ENCODE results near the gene GNB1.

The GNB1 gene

DNA sequence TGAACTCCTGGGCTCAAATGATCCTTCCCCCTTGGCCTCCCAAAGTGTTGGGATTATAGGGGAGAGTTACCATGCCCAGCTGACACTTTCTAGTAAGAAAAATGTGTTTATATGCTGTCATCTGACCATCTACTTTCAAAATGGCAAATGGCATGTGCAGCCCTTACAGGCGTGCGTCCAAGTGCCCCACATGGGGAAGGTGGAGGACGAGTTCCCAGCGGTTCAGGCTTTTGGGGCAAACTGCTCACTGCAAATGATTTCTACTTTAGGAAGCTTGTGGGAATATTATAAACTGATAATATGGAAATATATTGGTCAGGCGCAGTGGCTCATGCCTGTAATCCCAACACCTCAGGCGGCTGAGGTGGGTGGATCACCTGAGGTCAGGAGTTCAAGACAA is 71.1 kb downstream of the GNB1 start:
- Histone ChIP-seq H3K36me3 (peaks cover 56% of the 10 kb centered on the region), H3K9me3 (no peaks in the 10 kb centered on the region)

DNA sequence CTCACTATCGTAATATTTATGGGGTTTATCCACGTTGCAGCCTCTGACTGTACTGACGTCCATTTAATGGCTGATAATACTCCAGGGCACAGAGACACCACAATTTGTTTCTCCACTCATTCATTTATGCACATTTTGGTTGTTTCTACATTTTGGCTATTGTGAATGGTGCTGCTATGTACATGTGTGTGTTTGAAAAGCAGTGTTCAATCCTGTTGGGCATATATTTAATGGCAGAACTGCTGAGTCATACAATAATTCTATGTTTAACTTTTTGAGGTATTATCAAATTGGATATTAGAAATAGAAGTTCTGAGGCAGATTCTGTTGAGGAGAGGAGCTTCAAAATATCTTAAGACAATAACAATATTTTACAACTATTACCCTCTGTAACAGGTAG is 73.7 kb downstream of the GNB1 start:
- H3K36me3 ChIP-seq, result peaks cover 61% of the 10 kb centered on the region

More for the DNA sequence above, 71.1 kb downstream of the GNB1 start:
- H3K27me3 ChIP-seq, result no peaks in the 10 kb centered on the region
- no peak overlapping the region for H3K27ac ChIP-seq
- no peaks in the 10 kb centered on the region for H3K4me1 ChIP-seq (ENCODE audit: control insufficient read depth in 1 of 2, insufficient read depth in 1 of 2, low read depth in 1 of 2, low read length in 1 of 2)
- TF ChIP-seq, protein P1, sequence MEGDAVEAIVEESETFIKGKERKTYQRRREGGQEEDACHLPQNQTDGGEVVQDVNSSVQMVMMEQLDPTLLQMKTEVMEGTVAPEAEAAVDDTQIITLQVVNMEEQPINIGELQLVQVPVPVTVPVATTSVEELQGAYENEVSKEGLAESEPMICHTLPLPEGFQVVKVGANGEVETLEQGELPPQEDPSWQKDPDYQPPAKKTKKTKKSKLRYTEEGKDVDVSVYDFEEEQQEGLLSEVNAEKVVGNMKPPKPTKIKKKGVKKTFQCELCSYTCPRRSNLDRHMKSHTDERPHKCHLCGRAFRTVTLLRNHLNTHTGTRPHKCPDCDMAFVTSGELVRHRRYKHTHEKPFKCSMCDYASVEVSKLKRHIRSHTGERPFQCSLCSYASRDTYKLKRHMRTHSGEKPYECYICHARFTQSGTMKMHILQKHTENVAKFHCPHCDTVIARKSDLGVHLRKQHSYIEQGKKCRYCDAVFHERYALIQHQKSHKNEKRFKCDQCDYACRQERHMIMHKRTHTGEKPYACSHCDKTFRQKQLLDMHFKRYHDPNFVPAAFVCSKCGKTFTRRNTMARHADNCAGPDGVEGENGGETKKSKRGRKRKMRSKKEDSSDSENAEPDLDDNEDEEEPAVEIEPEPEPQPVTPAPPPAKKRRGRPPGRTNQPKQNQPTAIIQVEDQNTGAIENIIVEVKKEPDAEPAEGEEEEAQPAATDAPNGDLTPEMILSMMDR (IDR thresholded peaks at IDR 0.05), result no peak
- no peak overlapping the region for H3K4me3 ChIP-seq (ENCODE audit: low read depth in 1 of 2, low read length in 1 of 2)

DNA sequence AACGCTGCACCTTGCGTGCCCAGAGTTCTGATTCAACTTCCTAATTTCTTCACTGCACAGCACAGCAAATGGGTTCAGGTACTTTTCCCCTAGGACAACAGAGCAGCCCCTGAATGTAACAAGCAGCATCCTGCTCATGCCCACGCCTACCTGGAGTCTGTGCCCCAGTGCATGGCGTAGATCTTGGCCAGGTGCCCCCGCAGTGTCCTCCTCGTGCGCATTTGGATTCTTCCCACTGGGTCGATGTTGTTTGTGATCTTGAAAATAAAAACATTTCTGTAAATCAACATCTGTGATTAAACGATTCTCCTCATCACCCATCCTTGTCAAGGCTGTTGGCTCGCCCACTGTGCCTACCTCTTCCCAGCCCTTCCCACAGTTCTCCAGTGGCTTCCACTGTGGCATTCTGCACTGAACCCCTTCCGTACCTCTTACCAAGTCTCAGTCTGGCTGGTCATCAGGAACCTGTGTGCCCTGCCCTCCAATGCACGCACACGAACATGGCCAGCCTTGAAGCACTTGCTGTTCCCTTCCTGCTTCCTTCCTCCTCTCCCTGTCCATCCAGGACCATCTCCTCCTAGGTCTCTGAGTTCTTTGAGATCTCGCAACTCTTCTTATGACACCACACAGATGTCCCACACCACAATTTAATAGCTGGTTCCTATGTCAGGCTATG is 75.1 kb downstream of the GNB1 start:
- Histone ChIP-seq H3K36me3 (peaks cover 59% of the 10 kb centered on the region), H3K27me3 (no peaks in the 10 kb centered on the region), H3K27ac (peak overlapping the region; percentile 25), H3K9me3 (no peaks in the 10 kb centered on the region), H3K4me3 (ENCODE audit: low read depth in 1 of 2, low read length in 1 of 2) (no peak overlapping the region), H3K4me1 (ENCODE audit: control insufficient read depth in 1 of 2, insufficient read depth in 1 of 2, low read depth in 1 of 2, low read length in 1 of 2) (no peaks in the 10 kb centered on the region)
- TF ChIP-seq, protein P1 (IDR thresholded peaks at IDR 0.05), result no peak

More for the DNA sequence above, 73.7 kb downstream of the GNB1 start:
- H3K27me3 ChIP-seq, result no peaks in the 10 kb centered on the region
- peak overlapping the region; percentile 18 for H3K27ac ChIP-seq
- TF ChIP-seq, protein P1 (IDR thresholded peaks at IDR 0.05), result no peak
- H3K4me1 ChIP-seq (ENCODE audit: control insufficient read depth in 1 of 2, insufficient read depth in 1 of 2, low read depth in 1 of 2, low read length in 1 of 2), result no peaks in the 10 kb centered on the region
- H3K4me3 ChIP-seq (ENCODE audit: low read depth in 1 of 2, low read length in 1 of 2), result no peak overlapping the region
- no peaks in the 10 kb centered on the region for H3K9me3 ChIP-seq

DNA sequence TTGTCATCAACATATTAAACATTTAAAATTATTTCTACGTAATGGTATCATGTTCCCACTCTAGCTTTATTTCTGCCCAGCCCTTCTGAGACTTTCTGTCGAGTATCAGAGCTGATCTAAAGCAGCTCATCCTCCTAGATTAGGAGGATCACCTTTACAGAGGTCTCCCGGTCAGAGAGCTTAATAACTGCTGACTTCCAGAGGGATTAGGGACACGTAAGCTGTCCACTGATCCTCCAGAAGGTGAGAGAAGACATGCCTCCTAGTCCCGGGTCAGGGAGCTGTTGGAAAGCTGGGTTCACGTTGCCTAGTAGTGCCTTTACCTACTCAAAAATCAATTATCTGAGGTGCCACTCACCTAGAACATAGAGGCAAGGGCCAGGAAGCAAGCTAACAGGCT is 81.4 kb downstream of the GNB1 start:
- TF ChIP-seq, protein P1 (IDR thresholded peaks at IDR 0.05), result no peak
- no peaks in the 10 kb centered on the region for H3K4me1 ChIP-seq (ENCODE audit: control insufficient read depth in 1 of 2, insufficient read depth in 1 of 2, low read depth in 1 of 2, low read length in 1 of 2)
- peak overlapping the region; percentile 35 for H3K27ac ChIP-seq
- H3K36me3 ChIP-seq, result peaks cover 64% of the 10 kb centered on the region
- no peak overlapping the region for H3K4me3 ChIP-seq (ENCODE audit: low read depth in 1 of 2, low read length in 1 of 2)
- no peaks in the 10 kb centered on the region for H3K27me3 ChIP-seq
- no peaks in the 10 kb centered on the region for H3K9me3 ChIP-seq

DNA sequence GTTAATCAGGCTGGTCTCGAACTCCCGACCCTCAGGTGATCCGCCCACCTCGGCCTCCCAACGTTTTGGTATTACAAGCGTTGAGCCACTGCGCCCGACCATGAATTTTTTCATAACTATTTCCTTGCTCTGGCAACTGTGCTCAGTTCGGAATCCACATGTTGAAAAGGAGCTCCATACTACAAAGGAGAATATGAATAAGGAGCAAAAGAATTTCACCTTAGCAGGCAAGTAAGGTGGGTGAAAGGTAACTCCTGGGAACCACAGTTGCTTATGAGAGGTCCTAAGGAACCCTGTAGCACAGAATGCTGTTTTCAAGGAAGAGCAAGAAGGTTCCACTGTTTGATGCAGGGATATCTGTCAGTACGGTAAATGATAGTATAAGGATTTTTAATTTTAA is 82.7 kb downstream of the GNB1 start:
- peak overlapping the region; percentile 38 for H3K27ac ChIP-seq
- no peak overlapping the region for H3K4me3 ChIP-seq (ENCODE audit: low read depth in 1 of 2, low read length in 1 of 2)
- TF ChIP-seq, protein P1 (IDR thresholded peaks at IDR 0.05), result no peak
- no peaks in the 10 kb centered on the region for H3K9me3 ChIP-seq
- H3K36me3 ChIP-seq, result peaks cover 64% of the 10 kb centered on the region
- H3K27me3 ChIP-seq, result no peaks in the 10 kb centered on the region
- no peaks in the 10 kb centered on the region for H3K4me1 ChIP-seq (ENCODE audit: control insufficient read depth in 1 of 2, insufficient read depth in 1 of 2, low read depth in 1 of 2, low read length in 1 of 2)
